IMR-90 (cell line): Measurements from ENCODE around the gene SLC35F1. TPM values are rescaled to one million over a fixed set of nuclear protein-coding genes. Genes with fewer than 3 reads are reported as not detected.
A peak's percentile ranks its signal among the peaks of the same experiment; 100 is the strongest.

Experiments used
- ATAC-seq: fragments of 200-7000 bp; cut with Tn5 transposase; 2 replicates; pipeline ENCODE4 v1.9.1; 2020; ENCODE audit warnings: low read depth, mild to moderate bottlenecking, moderate library complexity
- BruUV-seq: library from RNA; stranded (reverse); fragments of 400-500 nt; replicated peaks from 2 replicates; lab custom pipeline; 2021; lab: Mats Ljungman, UMichigan
- CTCF ChIA-PET: fragments of 300-600 bp; formaldehyde crosslinking; extraction: SDS; loops from one replicate; lab custom pipeline; 2021; ENCODE audit warnings: antibody characterized with exemption; lab: Yijun Ruan, JAX
- POLR2A ChIA-PET: fragments of 300-600 bp; sonication (Branson Sonifier 250); formaldehyde crosslinking; loops from one replicate; lab custom pipeline; 2022; ENCODE audit warnings: antibody characterized with exemption; ENCODE audit not compliant: unreplicated experiment; lab: Charles Lee
- DNase-seq: peaks from one replicate; pipeline ENCODE4 v3.0.0; 2013
- H2AFZ ChIP-seq: replicated peaks from 2 replicates; pipeline ENCODE3; 2013; ENCODE audit warnings: low read length, mild to moderate bottlenecking; ENCODE audit not compliant: poor library complexity
- H2AK5ac ChIP-seq: 2 replicates; pipeline ENCODE4 v1.6.1; 2013; ENCODE audit warnings: low read depth, low read length, inconsistent platforms
- H2AK9ac ChIP-seq: replicated peaks from 2 replicates; pipeline ENCODE3; 2013; ENCODE audit warnings: mild to moderate bottlenecking, low read depth, low read length, moderate library complexity; ENCODE audit not compliant: poor library complexity
- H2BK120ac ChIP-seq: 2 replicates; pipeline ENCODE4 v1.6.1; 2013; ENCODE audit warnings: low read depth, low read length, inconsistent platforms
- H2BK15ac ChIP-seq: 3 replicates; pipeline ENCODE4 v1.6.1; 2013; ENCODE audit warnings: low read depth, low read length, inconsistent platforms
- H2BK20ac ChIP-seq: 2 replicates; pipeline ENCODE4 v1.6.1; 2013; ENCODE audit warnings: low read depth, mild to moderate bottlenecking, inconsistent platforms, low read length, moderate library complexity
- H2BK5ac ChIP-seq: 2 replicates; pipeline ENCODE4 v1.6.1; 2013; ENCODE audit warnings: mild to moderate bottlenecking, low read depth, low read length, inconsistent platforms; ENCODE audit not compliant: poor library complexity, severe bottlenecking
- H3K14ac ChIP-seq: replicated peaks from 2 replicates; pipeline ENCODE4 v1.6.1; 2013; ENCODE audit warnings: low read depth, low read length, inconsistent platforms
- H3K18ac ChIP-seq: 2 replicates; pipeline ENCODE4 v1.6.1; 2013; ENCODE audit warnings: low read depth, low read length, control low read depth
- H3K23ac ChIP-seq: 2 replicates; pipeline ENCODE4 v1.6.1; 2013; ENCODE audit warnings: low read depth, low read length, inconsistent platforms
- H3K27ac ChIP-seq: 2 replicates; pipeline ENCODE4 v1.5.1; 2013; ENCODE audit warnings: mild to moderate bottlenecking, control low read depth, low read length; ENCODE audit not compliant: insufficient read depth
- H3K27me3 ChIP-seq: 2 replicates; pipeline ENCODE4 v1.6.1; 2013; ENCODE audit warnings: low read length; ENCODE audit not compliant: control insufficient read depth, insufficient read depth
- H3K36me3 ChIP-seq: 2 replicates; pipeline ENCODE4 v1.6.1; 2013; ENCODE audit warnings: low read length, mixed read lengths; ENCODE audit not compliant: control insufficient read depth, insufficient read depth
- H3K4ac ChIP-seq: 2 replicates; pipeline ENCODE4 v1.6.1; 2013; ENCODE audit warnings: low read depth, low read length, inconsistent platforms
- H3K4me1 ChIP-seq: 2 replicates; pipeline ENCODE4 v1.6.1; 2013; ENCODE audit warnings: low read length, mixed read lengths; ENCODE audit not compliant: control insufficient read depth, insufficient read depth
- H3K4me2 ChIP-seq: 2 replicates; pipeline ENCODE4 v1.6.1; 2013; ENCODE audit warnings: low read depth, mild to moderate bottlenecking, control low read depth, low read length, moderate library complexity
- H3K4me3 ChIP-seq: 2 replicates; pipeline ENCODE4 v1.5.1; 2013; ENCODE audit warnings: low read depth, mild to moderate bottlenecking, control low read depth, low read length, moderate library complexity; ENCODE audit not compliant: insufficient read depth
- H3K56ac ChIP-seq: 2 replicates; pipeline ENCODE4 v1.6.1; 2013; ENCODE audit warnings: low read length, inconsistent platforms; ENCODE audit not compliant: insufficient read depth; ENCODE audit errors: extremely low read depth
- H3K79me1 ChIP-seq, 2 experiments: 2 replicates each; pipeline ENCODE4 v1.6.1; 2013; ENCODE audit warnings: low read length in 2 of 2, inconsistent platforms in 1 of 2, low read depth in 1 of 2
- H3K9ac ChIP-seq: 2 replicates; pipeline ENCODE4 v1.6.1; 2013; ENCODE audit warnings: low read depth, low read length, control low read depth
- H3K9me1 ChIP-seq: 2 replicates; pipeline ENCODE4 v1.6.1; 2013; ENCODE audit warnings: low read length, inconsistent platforms; ENCODE audit not compliant: insufficient read depth
- H3K9me3 ChIP-seq: 2 replicates; pipeline ENCODE4 v1.6.1; 2013; ENCODE audit warnings: low read length; ENCODE audit not compliant: control insufficient read depth, insufficient read depth
- H4K20me1 ChIP-seq: 2 replicates; pipeline ENCODE4 v1.6.1; 2013; ENCODE audit warnings: low read length, inconsistent platforms; ENCODE audit not compliant: insufficient read depth
- H4K5ac ChIP-seq: 2 replicates; pipeline ENCODE4 v1.6.1; 2013; ENCODE audit warnings: mild to moderate bottlenecking, low read depth, low read length, control low read depth
- H4K8ac ChIP-seq, 2 experiments: 2 replicates each; pipeline ENCODE4 v1.6.1; 2013; ENCODE audit warnings: low read depth in 2 of 2, low read length in 2 of 2, control low read depth in 1 of 2, inconsistent platforms in 1 of 2
- H4K91ac ChIP-seq: 2 replicates; pipeline ENCODE4 v1.6.1; 2013; ENCODE audit warnings: low read depth, low read length, inconsistent platforms; ENCODE audit not compliant: insufficient read depth
- BHLHE40 ChIP-seq: fragments of 150-350 bp; IDR thresholded peaks from 2 replicates; pipeline ENCODE4 v1.6.1; 2016; ENCODE audit warnings: mild to moderate bottlenecking, low read depth, low read length
- CHD1 ChIP-seq: IDR thresholded peaks from 2 replicates; pipeline ENCODE4 v1.6.1; 2012; ENCODE audit warnings: low read depth, low read length, improper control_type of control experiment
- ELK1 ChIP-seq: fragments of 150-350 bp; IDR thresholded peaks from 2 replicates; pipeline ENCODE4 v1.6.1; 2016; ENCODE audit warnings: low read depth, mild to moderate bottlenecking, low read length, moderate library complexity, borderline replicate concordance
- MAFK ChIP-seq: IDR thresholded peaks from 2 replicates; pipeline ENCODE4 v1.6.1; 2012; ENCODE audit warnings: low read depth, low read length, improper control_type of control experiment
- MAZ ChIP-seq: IDR thresholded peaks from 2 replicates; pipeline ENCODE4 v1.6.1; 2012; ENCODE audit warnings: low read depth, mild to moderate bottlenecking, low read length, improper control_type of control experiment, moderate library complexity, borderline replicate concordance
- MXI1 ChIP-seq: IDR thresholded peaks from 2 replicates; pipeline ENCODE4 v1.6.1; 2012; ENCODE audit warnings: low read depth, mild to moderate bottlenecking, low read length, moderate library complexity, borderline replicate concordance
- NFE2L2 ChIP-seq: fragments of 150-350 bp; IDR thresholded peaks from 2 replicates; pipeline ENCODE4 v1.6.1; 2016; ENCODE audit warnings: low read depth, mild to moderate bottlenecking, low read length
- POLR2A ChIP-seq: IDR thresholded peaks from 2 replicates; pipeline ENCODE4 v1.6.1; 2012; ENCODE audit warnings: mild to moderate bottlenecking, low read depth, low read length
- RCOR1 ChIP-seq: IDR thresholded peaks from 2 replicates; pipeline ENCODE4 v1.6.1; 2012; ENCODE audit warnings: mild to moderate bottlenecking, low read length, improper control_type of control experiment; ENCODE audit not compliant: insufficient replicate concordance
- RFX5 ChIP-seq: IDR thresholded peaks from 2 replicates; pipeline ENCODE4 v1.8.0; 2012; ENCODE audit warnings: low read depth, mild to moderate bottlenecking, low read length, moderate library complexity
- WGBS, 2 experiments: methylation state at CpG; one replicate each; pipeline versions ENCODE4 v1.1.5 to v1.1.7; 2013; ENCODE audit warnings: missing lambda C conversion rate in 2 of 2; ENCODE audit not compliant: insufficient read length in 1 of 2; ENCODE audit errors: extremely low coverage in 2 of 2; 5-methylcytosine and 5-hydroxymethylcytosine counted together
- dilution Hi-C: fragments of 300-500 bp; cut with HindIII; formaldehyde crosslinking; loops from one replicate; pipeline ENCODE4 v1.14.3; 2018; ENCODE audit warnings: low sequenced_read_pairs; ENCODE audit not compliant: unreplicated experiment
- in situ Hi-C: fragments of 300-500 bp; cut with MboI; formaldehyde crosslinking; loops from 3 replicates; pipeline ENCODE4 v1.14.3; 2019; ENCODE audit warnings: low sequenced_read_pairs, inconsistent platforms, mixed read lengths
- intact Hi-C: fragments of 100-400 bp; cut with micrococcal nuclease; formaldehyde crosslinking; loops from 2 replicates; pipeline ENCODE4 v1.10.0; 2022
- polyA plus RNA-seq, 3 experiments: library from polyadenylated mRNA; depleted of rRNA; stranded (reverse); fragments of >200 nt; gene quantifications; 2 replicates each; pipeline ENCODE4 v1.2.3, GENCODE V29; 2012; ENCODE audit warnings: low replicate concordance in 1 of 3
- total RNA-seq: library from RNA; depleted of rRNA; stranded (reverse); fragments of >200 nt; gene quantifications from 2 replicates; pipeline ENCODE4 v1.2.3, GENCODE V29; 2012

SLC35F1 gene
- total and polyA plus RNA-seq, 2 of the 4 experiments (the other 2 are of a cell fraction), result not detected

DNA sequence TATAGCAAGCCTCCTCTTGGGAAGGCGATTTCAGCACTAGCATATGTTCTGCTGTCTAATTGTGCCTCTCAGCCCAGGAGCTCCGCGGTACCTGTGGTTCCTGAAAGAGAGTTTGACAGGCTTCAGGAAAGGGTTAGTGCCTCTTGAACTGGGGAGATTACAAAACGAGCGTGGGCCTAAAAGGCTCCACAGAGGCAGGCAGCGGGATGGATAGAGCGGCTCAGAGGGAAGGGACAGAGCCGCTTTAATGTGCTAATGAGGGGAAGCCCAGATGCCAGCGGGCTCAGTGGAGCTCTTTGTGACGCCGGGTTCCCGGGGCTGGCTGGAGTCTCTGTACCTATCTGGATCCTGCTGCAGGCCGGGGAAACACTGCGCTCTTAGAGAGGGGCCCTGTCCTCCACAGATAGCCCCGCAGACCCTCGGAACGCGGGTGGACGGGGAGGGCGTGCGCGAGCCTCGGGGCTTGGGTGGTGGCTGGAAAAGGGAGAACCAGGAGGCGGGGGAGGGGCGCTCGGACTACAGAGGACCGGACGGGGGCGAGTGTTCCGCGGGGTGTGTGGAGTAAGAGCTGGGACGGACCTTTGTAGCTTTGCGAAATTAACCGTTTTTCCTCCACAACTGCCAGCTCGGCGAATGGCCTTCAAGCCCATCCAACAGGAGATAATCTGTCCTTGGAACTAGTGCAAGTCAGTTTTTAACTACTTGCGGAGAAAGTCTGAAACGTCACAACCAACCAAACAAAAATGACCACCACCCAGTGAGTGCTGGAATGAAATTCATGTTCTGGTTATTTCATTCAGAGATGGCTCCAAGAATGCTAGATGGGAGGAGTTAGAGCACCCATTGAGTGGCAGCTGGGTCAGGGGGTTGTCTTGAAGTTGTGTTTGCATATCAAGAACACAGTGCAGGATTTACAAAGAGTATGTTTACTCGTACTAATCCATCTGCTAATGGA is 13.0 kb downstream of the SLC35F1 start:
- H4K5ac ChIP-seq, result no peak overlapping the region
- H3K79me1 ChIP-seq, result no peaks in the 10 kb centered on the region
- H2BK20ac ChIP-seq, result no peak overlapping the region
- H3K4ac ChIP-seq, result no peak overlapping the region
- H3K18ac ChIP-seq, result no peak overlapping the region
- dilution Hi-C loops, result no loop called here
- no peaks in the 10 kb centered on the region for H4K20me1 ChIP-seq
- H2BK5ac ChIP-seq, result no peak overlapping the region
- H2BK120ac ChIP-seq, result no peak overlapping the region
- H3K36me3 ChIP-seq, result no peaks in the 10 kb centered on the region
- H3K4me1 ChIP-seq, result no peaks in the 10 kb centered on the region
- intact Hi-C loops, result no loop called here
- CTCF ChIA-PET, result interaction anchor here (1.0 to 1.2 kb wide), 2 partner anchors 10 to 33 kb away, joined by 3 to 4 read pairs; no protein-coding TSS in a partner anchor
- peak overlapping the region; percentile 28; the same call in 1 of the 2 replicates for H3K4me2 ChIP-seq
- no TSS peak for BruUV-seq
- H3K9me3 ChIP-seq, result no peaks in the 10 kb centered on the region
- no peak overlapping the region for H3K9ac ChIP-seq
- 2% methylated on average over 8 of the region's 39 CpGs; no CpG with 5 or more reads in 1 of the 2 experiments for WGBS, 2 experiments
- H3K4me3 ChIP-seq, result no peak overlapping the region
- no peak overlapping the region for H3K56ac ChIP-seq
- H3K27ac ChIP-seq, result no peak overlapping the region
- no peak for DNase-seq
- TF ChIP-seq RFX5, result no peak
- no peak for TF ChIP-seq POLR2A
- no peak for TF ChIP-seq CHD1
- no peak for TF ChIP-seq RCOR1
- TF ChIP-seq MXI1, result no peak
- TF ChIP-seq BHLHE40, result no peak
- no peak for TF ChIP-seq NFE2L2
- TF ChIP-seq MAFK, result no peak
- TF ChIP-seq MAZ, result no peak
- TF ChIP-seq ELK1, result no peak
- H3K9me1 ChIP-seq, result no peaks in the 10 kb centered on the region
- POLR2A ChIA-PET, result no interaction called here
- no peak for ATAC-seq
- H4K91ac ChIP-seq, result no peak overlapping the region
- H3K23ac ChIP-seq, result no peak overlapping the region
- peak overlapping the region; percentile 65 for H2AFZ ChIP-seq
- H2AK5ac ChIP-seq, result no peak overlapping the region
- in situ Hi-C loops, result no loop called here
- H2BK15ac ChIP-seq, result no peak overlapping the region
- H3K14ac ChIP-seq, result no peak overlapping the region
- H4K8ac ChIP-seq, result no peak overlapping the region
- peaks cover 3% of the 10 kb centered on the region for H3K27me3 ChIP-seq
- peak overlapping the region; percentile 20 for H2AK9ac ChIP-seq
